GM12891 (cell line): ENCODE results near the gene RAB11FIP4.

Experiments
- DNase-seq: peaks from one replicate; pipeline ENCODE4 v3.0.0; 2011; ENCODE audit warnings: low spot score; ENCODE audit not compliant: insufficient read length
- FAIRE-seq: peaks from 2 replicates; lab custom pipeline; 2011; peaks lifted over from hg19 to GRCh38; lab: Jason Lieb, UNC
- PAX5 ChIP-seq: IDR thresholded peaks from 2 replicates; pipeline ENCODE4 v1.6.1; 2011; ENCODE audit warnings: low read length, moderate library complexity, mild to moderate bottlenecking; ENCODE audit not compliant: insufficient read depth, severe bottlenecking
- POLR2A ChIP-seq: IDR thresholded peaks from 2 replicates; pipeline ENCODE4 v1.6.1; 2011; ENCODE audit warnings: low read depth, low read length, control low read depth
- POLR2AphosphoS5 ChIP-seq: IDR thresholded peaks from 2 replicates; pipeline ENCODE4 v1.6.1; 2011; ENCODE audit warnings: low read depth, low read length, control low read depth
- POU2F2 ChIP-seq: IDR thresholded peaks from 2 replicates; pipeline ENCODE4 v1.6.1; 2011; ENCODE audit warnings: low read depth, mild to moderate bottlenecking, control low read depth, low read length, moderate library complexity
- SPI1 ChIP-seq: IDR thresholded peaks from 2 replicates; pipeline ENCODE4 v1.6.1; 2011; ENCODE audit warnings: low read depth, low read length, control low read depth
- TAF1 ChIP-seq: IDR thresholded peaks from 2 replicates; pipeline ENCODE4 v1.6.1; 2011; ENCODE audit warnings: low read depth, low read length, control low read depth

The RAB11FIP4 gene

GRCh38 chr17:31522987-31523495, 131.6 kb downstream of the RAB11FIP4 start:
- TF ChIP-seq POU2F2: no peak
- TF ChIP-seq PAX5: no peak
- no peak for TF ChIP-seq TAF1
- DNase-seq (no peak), FAIRE-seq (no peak)

- TF ChIP-seq TAF1 (no peak), POLR2A (no peak), POU2F2 (no peak), SPI1 (no peak)
- FAIRE-seq (no peak), DNase-seq (no peak)
Measured at GRCh38 chr17:31523862-31524730, 132.6 kb downstream of the RAB11FIP4 start.

DNA sequence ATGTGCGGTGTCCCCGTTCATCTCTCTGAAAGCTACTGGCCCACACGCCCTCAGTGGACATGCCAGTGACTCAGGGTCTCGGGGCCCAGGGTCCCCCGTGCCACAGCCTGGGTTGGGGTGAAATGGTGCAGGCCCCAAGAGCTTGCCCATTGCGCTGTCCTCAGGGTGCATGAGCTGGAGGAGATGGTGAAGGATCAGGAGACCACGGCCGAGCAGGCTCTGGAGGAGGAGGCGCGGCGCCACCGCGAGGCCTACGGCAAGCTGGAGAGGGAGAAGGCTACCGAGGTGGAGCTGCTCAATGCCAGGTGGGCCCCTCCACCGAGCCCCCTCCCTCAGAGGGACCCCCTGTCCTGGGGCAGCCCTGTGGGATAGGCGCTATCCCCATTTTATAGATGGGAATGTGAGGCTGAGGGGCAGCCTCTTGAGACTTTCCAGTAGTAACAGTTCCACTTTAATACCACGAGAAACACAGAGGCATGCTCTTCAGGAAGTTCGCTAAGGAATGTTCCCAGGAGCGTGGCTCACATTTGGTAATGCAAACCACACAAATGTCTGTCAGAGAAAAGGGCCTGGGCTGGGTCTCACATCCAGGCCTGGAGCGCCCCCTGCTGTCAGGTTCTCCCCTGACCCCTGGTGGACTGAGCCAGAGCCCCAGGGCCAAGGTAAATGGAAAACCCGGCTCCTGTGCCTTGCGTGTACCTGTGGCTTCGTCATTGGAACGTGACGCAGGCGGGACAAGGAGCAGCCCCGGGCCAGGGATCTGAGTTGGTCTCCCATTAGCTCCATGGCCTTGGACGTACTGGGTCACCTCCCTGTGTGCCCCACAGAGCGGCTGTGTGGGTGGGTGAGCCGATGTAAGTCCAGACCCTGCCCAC, 133.7 kb downstream of the RAB11FIP4 start:
- FAIRE-seq: peak; percentile 89
- peak; percentile 92 for DNase-seq
- TF ChIP-seq POLR2AphosphoS5 (no peak), POU2F2 (peak; percentile 25; the same call in 1 of the 2 replicates)

DNA sequence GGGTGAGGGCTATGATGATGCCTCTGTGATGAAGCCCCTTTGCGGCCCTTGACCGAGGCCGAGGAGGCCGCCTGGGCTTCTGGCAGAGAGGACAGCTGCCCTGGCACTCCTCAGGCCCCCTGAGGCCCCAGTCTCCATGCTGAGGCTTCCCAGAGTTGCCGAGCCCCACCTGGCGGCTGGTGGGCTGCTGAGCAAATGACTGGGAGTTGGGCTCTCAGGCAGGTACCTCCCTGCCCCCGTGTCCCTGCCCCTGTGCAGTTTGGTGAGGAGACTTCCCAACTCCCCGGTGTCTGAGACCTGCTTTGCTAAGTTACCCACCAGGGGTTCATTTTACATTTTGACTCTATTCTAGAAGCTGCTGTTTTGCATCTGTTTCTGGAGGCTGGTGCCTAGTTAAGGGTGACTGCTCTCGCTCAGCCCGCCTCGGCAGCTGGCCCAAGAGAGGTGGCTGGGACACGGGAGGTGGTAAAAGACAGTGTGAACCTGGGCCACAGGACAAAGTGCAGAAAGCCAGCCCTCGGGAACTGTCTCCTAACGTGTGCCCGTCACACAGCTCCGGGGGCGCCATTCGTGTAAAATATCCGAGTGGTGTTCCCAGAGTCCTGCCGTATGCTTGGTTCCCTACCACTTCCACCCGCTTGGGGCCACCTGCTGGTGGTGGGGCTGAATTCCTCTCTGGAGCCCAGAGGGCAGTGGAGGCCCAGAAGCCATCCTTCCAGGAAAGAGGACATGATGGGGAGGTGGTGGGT, 134.5 kb downstream of the RAB11FIP4 start:
- peak; percentile 62 for DNase-seq
- FAIRE-seq: peak; percentile 51
- TF ChIP-seq POLR2AphosphoS5 (no peak), POU2F2 (no peak), TAF1 (no peak), SPI1 (no peak), PAX5 (no peak)

DNA sequence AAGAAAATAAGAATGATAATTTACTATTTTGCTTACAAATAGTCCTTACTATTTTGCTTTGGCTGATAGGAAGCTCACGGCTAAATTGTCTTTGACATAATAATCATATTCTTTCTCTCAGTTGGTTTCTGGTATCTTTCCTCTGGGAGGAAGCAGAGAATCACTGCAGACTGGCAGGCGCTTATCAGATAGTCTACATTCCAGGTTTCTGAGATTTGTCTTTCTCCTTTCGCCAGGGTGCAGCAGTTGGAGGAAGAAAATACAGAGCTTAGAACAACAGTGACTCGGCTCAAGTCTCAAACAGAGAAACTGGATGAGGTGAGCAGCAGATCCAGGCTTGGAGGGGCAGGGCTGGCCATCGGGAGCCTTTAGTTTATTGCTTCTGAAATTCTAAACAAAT, 136.1 kb downstream of the RAB11FIP4 start:
- FAIRE-seq (no peak), DNase-seq (no peak)
- no peak for TF ChIP-seq POLR2A
- TF ChIP-seq POU2F2: no peak
- no peak for TF ChIP-seq SPI1

- DNase-seq (no peak), FAIRE-seq (no peak)
- TF ChIP-seq TAF1: no peak
- no peak for TF ChIP-seq PAX5
- no peak for TF ChIP-seq SPI1
- no peak for TF ChIP-seq POLR2AphosphoS5
- TF ChIP-seq POLR2A: no peak
Measured at GRCh38 chr17:31528291-31528874, 136.9 kb downstream of the RAB11FIP4 start.

DNA sequence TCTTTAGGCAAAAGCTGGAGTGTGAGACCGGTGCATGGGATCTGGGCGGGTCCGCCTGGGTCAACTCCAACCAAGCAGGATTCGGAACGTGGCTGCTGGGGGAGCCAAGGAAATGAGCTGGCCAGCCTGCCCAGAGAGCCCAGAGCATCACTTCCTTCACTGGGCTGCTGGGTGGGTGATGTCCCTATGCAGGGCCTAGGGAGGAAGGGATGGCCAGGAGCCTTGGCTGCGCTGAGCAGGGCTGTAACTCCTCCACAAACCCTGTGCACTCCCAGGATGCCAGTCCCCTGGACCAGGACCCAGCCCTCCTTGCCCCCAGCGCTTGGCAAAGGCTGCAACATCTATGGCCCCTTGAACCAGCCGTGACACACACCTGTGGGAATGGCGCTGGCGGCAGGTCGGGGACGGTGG, 138.4 kb downstream of the RAB11FIP4 start:
- FAIRE-seq (no peak), DNase-seq (no peak)
- TF ChIP-seq POLR2A (no peak), POLR2AphosphoS5 (no peak), POU2F2 (no peak), SPI1 (no peak), PAX5 (no peak), TAF1 (no peak)

GRCh38 chr17:31530391-31530985, 139.0 kb downstream of the RAB11FIP4 start:
- TF ChIP-seq PAX5 (no peak), SPI1 (no peak), POU2F2 (no peak), POLR2AphosphoS5 (no peak), TAF1 (no peak), POLR2A (no peak)
- FAIRE-seq: no peak
- no peak for DNase-seq
